Spinal cord (tissue), 10 donors: ENCODE results near the gene SEMA7A. TPM values are rescaled to one million over a fixed set of nuclear protein-coding genes. Genes with fewer than 3 reads are reported as not detected.
"Not testable (repeated sequence)": the region's sequence is repeated elsewhere in the genome, so short reads cannot be mapped to it uniquely, and the experiment has no call there.

Source experiments
- DNase-seq, 6 donors: peaks; one replicate each; pipeline versions ENCODE4 v3.0.0 to v3.0.0-alpha.2; 2013 to 2015; ENCODE audit warnings: low spot score in 6 of 6, low read depth in 4 of 6
- H3K27ac ChIP-seq: one replicate; pipeline ENCODE4 v1.5.1; 2013; ENCODE audit warnings: low read depth, low read length, control low read depth
- H3K27me3 ChIP-seq: one replicate; pipeline ENCODE4 v1.6.1; 2013; ENCODE audit warnings: low read length; ENCODE audit not compliant: control insufficient read depth, insufficient read depth
- H3K36me3 ChIP-seq: one replicate; pipeline ENCODE4 v1.6.1; 2013; ENCODE audit warnings: low read length; ENCODE audit not compliant: control insufficient read depth, insufficient read depth
- H3K4me1 ChIP-seq: one replicate; pipeline ENCODE4 v1.6.1; 2013; ENCODE audit warnings: low read length; ENCODE audit not compliant: control insufficient read depth, insufficient read depth
- H3K4me3 ChIP-seq: one replicate; pipeline ENCODE4 v1.5.1; 2013; ENCODE audit warnings: low read depth, low read length, control low read depth
- H3K9me3 ChIP-seq: one replicate; pipeline ENCODE4 v1.6.1; 2013; ENCODE audit warnings: low read length; ENCODE audit not compliant: control insufficient read depth, insufficient read depth
- WGBS: methylation state at CpG from one replicate; pipeline ENCODE4 v1.1.5; 2013; ENCODE audit warnings: missing lambda C conversion rate; ENCODE audit not compliant: insufficient coverage; 5-methylcytosine and 5-hydroxymethylcytosine counted together
- polyA plus RNA-seq, 2 donors: library from polyadenylated mRNA; unstranded; fragments of 120-200 nt; gene quantifications; one replicate each; pipeline ENCODE4 v1.2.1, GENCODE V29; 2013; ENCODE audit not compliant: insufficient read length in 2 of 2
- total RNA-seq, 2 donors: library from RNA; depleted of rRNA in 1 of 2; stranded (reverse); fragments of 120-200 nt in 1 of 2; fragments of >200 nt in 1 of 2; gene quantifications; one replicate each; pipeline versions ENCODE4 v1.2.3 to v1.2.4, GENCODE V29; 2013 to 2014
- donor health status: healthy.

SEMA7A gene
- total and polyA plus RNA-seq, 4 donors, result 12.3 to 45.1 (median 35.2) TPM

DNA sequence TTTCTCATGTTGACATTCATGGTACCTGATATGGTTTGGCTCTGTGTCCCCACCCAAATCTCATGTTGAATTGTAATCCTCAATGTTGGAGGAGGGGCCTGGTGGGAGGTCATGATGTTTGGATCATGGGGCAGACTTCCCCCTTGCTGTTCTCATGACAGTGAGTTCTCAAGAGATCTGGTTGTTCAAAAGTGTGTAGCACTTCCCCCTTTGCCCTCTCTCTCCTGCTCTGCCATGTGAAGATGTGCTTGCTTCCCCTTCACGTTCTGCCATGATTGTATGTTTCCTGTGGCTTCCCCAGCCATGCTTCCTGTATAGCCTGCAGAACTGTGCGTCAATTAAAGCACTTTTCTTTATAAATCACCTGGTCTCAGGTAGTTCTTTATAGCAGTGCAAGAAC lies 30.5 kb upstream of the SEMA7A start:
- Histone ChIP-seq H3K9me3 (no peaks in the 10 kb centered on the region), H3K4me1 (peaks cover 6% of the 10 kb centered on the region), H3K4me3 (no peak overlapping the region), H3K27ac (no peak overlapping the region), H3K27me3 (no peaks in the 10 kb centered on the region), H3K36me3 (peaks cover 3% of the 10 kb centered on the region)
- WGBS, result 75% methylated on average over 1 of the region's 2 CpGs
- no peak for DNase-seq

DNA sequence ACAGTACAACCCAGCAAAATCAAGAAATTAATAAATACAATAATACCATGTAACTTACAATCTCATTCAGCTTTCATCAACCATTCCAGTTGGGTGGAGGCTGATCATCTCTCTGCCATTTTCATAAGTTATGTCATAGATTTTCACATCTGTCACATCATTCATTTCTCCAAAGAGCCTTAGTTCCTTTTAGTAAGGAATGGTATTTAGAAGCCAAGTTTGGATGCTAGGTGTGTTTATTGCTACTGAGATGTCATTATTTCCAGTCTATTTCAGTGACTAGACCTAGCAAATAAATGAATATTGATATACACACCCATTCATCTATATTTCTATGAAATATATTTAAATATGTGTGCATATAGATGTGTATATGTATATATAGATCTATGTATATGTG lies 29.9 kb upstream of the SEMA7A start:
- Histone ChIP-seq H3K27ac (no peak overlapping the region), H3K4me3 (no peak overlapping the region), H3K27me3 (no peaks in the 10 kb centered on the region), H3K9me3 (no peaks in the 10 kb centered on the region), H3K4me1 (peaks cover 6% of the 10 kb centered on the region), H3K36me3 (peaks cover 3% of the 10 kb centered on the region)
- no peak for DNase-seq

DNA sequence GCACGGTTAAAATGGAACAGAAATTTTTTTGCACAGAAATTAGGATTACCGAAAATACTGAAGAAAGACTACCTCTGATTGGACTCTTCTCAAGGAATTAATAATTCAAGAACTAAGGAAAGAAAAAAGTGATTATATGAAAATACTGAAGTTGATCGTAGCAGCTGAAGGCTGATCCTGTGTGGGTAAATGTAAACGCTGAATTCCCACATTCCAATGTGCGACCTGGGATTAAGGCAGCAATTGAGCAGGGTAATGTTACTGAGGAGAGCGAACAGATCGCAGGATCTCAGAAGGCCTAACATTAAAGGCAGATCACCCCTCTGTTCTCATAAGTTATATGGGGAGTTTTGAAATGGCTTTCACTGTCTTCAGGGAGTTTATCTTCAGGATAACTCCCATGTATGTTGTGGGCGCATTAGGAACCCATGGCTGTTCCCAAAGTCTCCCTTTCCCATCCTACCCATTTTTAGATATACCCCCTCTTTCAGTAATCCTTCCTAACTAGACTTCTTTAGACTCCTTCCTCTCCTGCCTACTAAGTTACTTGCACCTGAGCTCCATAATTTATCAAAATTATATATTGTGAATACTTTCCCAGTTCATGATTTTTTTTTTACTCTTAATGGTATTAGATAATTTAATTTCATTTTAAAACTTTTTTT lies 28.2 kb upstream of the SEMA7A start:
- Histone ChIP-seq H3K27ac (peak overlapping the region; percentile 87), H3K4me1 (peaks cover 6% of the 10 kb centered on the region), H3K36me3 (peaks cover 9% of the 10 kb centered on the region), H3K4me3 (peak overlapping the region; percentile 10), H3K27me3 (no peaks in the 10 kb centered on the region), H3K9me3 (no peaks in the 10 kb centered on the region)
- no peak for DNase-seq
- WGBS, result 48% methylated on average over 3 of the region's 8 CpGs

DNA sequence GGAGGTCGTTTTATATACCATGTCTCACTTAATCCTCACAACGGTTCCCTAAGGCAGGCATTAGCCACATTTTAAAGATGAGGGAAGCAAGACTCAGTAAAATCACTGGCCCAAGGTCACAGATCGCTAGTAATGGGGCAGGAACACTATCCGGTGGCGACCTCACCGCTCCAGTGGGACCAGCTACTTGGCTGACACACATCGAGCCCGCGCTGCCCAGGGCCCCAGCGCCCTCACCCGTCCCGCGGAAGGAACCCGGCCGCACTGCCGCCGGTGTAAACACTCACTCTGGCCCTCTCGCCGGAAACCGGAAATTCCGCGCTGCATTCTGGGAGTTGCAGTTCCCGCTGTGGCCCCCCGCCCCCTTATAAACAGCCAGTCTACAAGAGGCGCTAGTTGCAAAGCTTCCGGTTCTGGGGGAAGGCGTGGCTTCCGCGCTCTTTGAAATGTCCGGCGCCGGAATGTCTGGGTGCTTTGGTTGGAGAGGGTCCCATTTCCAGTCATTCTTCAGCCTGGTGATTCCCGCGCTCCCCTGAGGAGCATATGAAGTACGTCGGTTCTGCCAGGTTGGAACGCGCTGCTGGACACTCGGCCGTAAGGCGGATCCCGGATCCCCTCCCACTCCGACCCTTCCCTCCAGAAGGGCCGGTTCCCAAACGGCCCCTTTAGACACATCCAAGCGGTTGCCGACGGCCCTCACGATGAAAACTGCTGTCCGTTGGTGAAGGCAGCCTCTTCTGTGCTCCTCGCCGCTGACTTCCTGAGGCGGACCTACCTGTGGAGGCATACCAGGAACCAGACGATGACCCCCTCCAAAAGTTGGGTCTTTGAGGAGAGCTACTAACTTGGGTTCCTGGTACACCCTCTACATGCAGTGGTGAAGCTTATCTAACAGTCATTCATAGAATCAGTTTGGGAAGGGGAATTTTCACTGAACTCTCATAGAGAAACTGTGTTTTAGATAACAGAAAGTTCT lies 27.4 kb upstream of the SEMA7A start, which contains the start of gene UBL7:
Gene UBL7 (minus strand): TSS at position 290 of the 976 bp plus-strand sequence. CDS start 2,293 bp downstream, outside the sequence.
- H3K9me3 ChIP-seq, result no peaks in the 10 kb centered on the region
- peak; percentile 84 to 99 (median 94) for DNase-seq
- peak within 1 kb of the TSS; percentile 80 for H3K4me3 ChIP-seq
- H3K4me1 ChIP-seq, result peaks cover 6% of the 10 kb centered on the region
- H3K27me3 ChIP-seq, result no peaks in the 10 kb centered on the region
- WGBS, result 0% methylated on average over 49 of the region's 54 CpGs
- peak within 1 kb of the TSS; percentile 87 for H3K27ac ChIP-seq
- peaks cover 13% of the 10 kb centered on the region for H3K36me3 ChIP-seq

DNA sequence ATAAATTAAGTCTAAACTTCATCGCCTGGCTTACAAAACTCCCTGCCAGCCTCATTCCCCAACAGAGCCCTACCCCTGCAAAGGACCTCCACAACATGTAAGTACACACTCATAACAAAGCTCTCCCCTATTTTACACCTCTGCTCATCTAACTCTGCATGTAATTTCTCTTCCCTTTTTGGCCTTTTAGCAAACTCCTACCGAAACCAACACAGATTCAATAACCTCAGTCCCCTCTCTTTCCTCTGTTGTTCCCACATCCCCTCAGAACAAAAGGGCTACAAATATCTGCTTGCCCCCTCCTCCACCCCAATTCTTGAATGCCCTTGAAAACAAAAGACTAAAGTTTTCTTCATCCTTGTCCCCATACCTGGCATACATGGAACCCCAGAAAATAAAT lies 26.5 kb upstream of the SEMA7A start:
- Histone ChIP-seq H3K4me3 (peak overlapping the region; percentile 80), H3K27me3 (no peaks in the 10 kb centered on the region), H3K36me3 (peaks cover 20% of the 10 kb centered on the region), H3K27ac (peak overlapping the region; percentile 87), H3K9me3 (no peaks in the 10 kb centered on the region), H3K4me1 (peaks cover 6% of the 10 kb centered on the region)
- no peak for DNase-seq
- 42% methylated on average over 2 of the region's 2 CpGs for WGBS

DNA sequence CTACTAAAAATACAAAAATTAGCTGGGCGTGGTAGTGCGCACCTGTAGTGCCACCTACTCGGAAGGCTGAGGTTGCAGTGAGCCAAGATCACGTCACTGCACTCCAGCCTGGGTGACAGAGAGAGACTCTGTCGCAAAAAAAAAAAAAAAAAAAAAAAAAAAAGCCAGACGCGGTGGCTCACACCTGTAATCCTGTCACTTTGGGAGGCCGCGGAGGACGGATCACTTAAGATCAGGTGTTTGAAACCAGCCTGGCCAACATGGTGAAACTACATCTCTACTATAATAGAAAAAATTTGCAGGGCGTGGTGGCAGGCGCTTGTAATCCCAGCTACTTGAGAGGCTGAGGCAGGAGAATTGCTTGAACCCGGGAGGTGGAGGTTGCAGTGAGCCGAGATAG lies 26.0 kb upstream of the SEMA7A start:
- 91% methylated on average over 6 of the region's 14 CpGs for WGBS
- H3K4me1 ChIP-seq, DNase-seq, H3K27ac ChIP-seq, H3K27me3 ChIP-seq, H3K9me3 ChIP-seq, H3K4me3 ChIP-seq: not testable (repeated sequence)
- peaks cover 20% of the 10 kb centered on the region for H3K36me3 ChIP-seq

DNA sequence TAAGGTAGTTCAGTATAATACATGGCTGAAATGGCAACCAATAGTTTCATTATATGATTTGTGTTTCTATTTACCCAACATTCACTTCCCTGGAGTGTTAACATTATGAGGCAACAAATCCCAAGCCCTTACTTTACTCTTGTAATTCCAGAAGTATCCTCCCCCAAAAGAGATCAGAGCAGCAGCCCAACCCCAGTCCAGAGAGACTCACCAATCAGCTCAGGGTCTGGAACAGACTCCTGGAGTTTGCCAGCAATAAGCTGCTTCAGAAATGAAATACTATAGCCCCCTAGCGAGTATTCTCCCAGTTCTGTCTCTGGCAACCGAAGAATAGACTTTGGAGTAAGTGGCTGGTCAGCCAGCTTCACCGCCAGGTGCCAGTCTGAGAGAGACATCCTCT lies 24.7 kb upstream of the SEMA7A start:
- Histone ChIP-seq H3K4me1 (peaks cover 6% of the 10 kb centered on the region), H3K27ac (no peak overlapping the region), H3K36me3 (peaks cover 24% of the 10 kb centered on the region), H3K4me3 (no peak overlapping the region), H3K9me3 (no peaks in the 10 kb centered on the region), H3K27me3 (no peaks in the 10 kb centered on the region)
- DNase-seq, result no peak
- 100% methylated on average over 2 of the region's 3 CpGs for WGBS

DNA sequence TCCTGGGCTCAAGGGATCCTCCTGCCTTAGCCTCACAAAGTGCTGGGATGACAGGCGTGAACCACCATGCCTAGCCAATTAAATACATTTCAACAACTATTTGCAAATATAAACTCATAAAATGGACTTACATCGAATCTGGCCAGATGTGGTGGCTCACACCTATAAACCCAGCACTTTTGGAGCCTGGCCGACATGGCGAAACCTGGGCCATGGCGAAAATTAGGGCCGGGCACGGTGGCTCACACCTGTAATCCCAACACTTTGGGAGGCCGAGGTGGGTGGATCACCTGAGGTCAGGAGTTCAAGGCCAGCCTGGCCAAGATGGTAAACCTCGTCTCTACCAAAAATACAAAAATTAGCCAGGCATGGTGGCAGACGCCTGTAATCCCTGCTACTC lies 23.3 kb upstream of the SEMA7A start:
- not testable (repeated sequence) for H3K27ac ChIP-seq, H3K4me1 ChIP-seq, DNase-seq, H3K9me3 ChIP-seq, H3K4me3 ChIP-seq, H3K27me3 ChIP-seq
- 99% methylated on average over 8 of the region's 10 CpGs for WGBS
- peaks cover 30% of the 10 kb centered on the region for H3K36me3 ChIP-seq

DNA sequence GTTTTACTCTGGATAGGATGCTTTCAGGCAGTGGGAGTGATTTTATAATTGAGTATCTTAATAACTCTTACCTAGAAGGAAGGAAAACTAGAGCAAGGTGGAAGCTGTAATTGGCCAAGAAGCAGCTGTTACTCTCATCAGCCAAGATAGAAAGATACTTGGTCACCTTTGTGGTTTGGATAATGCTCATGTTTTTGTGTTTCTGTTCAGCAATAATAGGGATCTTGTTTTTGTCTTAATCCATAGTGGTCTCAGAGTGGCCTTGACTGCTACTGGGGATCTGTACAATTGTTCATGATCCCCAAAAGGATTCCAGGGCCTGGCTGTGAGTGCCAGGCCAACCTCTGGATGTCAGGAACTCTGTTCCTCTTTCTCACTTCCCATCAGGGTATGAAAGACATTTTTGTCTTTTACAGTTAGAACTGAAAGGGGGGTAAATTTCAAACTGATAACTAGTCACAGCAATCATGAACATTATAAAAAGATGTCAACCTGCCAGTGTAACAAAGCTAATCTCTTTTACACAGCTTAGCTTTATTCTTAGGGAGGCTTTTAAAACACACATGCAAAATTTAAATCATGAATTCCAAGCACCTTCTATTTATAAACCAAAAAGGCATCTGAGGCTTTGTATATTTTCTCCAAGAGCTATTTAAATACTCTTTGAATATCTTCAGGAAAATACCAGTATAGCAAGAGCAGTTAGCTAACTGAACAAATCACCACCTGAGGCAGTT lies 21.2 kb upstream of the SEMA7A start:
- Histone ChIP-seq H3K9me3 (no peaks in the 10 kb centered on the region), H3K4me3 (no peak overlapping the region), H3K27me3 (no peaks in the 10 kb centered on the region), H3K4me1 (peaks cover 9% of the 10 kb centered on the region), H3K36me3 (peaks cover 43% of the 10 kb centered on the region), H3K27ac (no peak overlapping the region)
- no peak for DNase-seq
